ENCODE data around the gene ZNF780A. TPM values are rescaled to one million over a fixed set of nuclear protein-coding genes. Genes with fewer than 3 reads are reported as not detected.

ZNF780A gene
- total and polyA plus RNA-seq, 11 donors, result 3.9 to 17.5 (median 11.0) TPM

DNA sequence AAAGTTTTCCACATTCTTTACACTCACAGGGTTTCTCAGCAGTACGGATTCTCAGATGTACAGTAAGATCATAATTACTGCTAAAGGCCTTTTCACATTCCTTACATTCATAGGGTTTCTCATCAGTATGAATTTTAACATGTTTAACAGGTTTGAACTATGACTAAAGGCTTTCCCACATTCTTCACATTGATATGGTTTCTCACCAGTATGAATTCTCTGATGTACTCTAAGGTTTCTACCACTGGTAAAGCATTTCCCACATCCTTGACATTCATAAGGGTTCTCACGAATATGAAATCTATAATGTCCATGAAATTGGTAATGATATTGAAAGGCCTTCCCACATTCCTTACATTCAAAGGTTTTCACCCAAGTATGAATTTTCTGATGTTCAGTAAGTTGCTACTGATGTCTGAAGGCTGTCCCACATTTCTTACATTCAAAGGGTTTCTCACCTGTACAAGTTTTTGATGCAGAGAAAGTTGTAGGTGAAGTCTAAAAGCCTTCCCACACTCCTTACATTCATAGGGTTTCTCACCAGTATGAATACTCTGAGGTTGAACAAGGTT lies 56.7 kb downstream of the ZNF780A start:
- TF ChIP-seq, protein P1, sequence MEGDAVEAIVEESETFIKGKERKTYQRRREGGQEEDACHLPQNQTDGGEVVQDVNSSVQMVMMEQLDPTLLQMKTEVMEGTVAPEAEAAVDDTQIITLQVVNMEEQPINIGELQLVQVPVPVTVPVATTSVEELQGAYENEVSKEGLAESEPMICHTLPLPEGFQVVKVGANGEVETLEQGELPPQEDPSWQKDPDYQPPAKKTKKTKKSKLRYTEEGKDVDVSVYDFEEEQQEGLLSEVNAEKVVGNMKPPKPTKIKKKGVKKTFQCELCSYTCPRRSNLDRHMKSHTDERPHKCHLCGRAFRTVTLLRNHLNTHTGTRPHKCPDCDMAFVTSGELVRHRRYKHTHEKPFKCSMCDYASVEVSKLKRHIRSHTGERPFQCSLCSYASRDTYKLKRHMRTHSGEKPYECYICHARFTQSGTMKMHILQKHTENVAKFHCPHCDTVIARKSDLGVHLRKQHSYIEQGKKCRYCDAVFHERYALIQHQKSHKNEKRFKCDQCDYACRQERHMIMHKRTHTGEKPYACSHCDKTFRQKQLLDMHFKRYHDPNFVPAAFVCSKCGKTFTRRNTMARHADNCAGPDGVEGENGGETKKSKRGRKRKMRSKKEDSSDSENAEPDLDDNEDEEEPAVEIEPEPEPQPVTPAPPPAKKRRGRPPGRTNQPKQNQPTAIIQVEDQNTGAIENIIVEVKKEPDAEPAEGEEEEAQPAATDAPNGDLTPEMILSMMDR (IDR thresholded peaks at IDR 0.05), result no peak
- no peak for TF ChIP-seq POLR2A (IDR thresholded peaks at IDR 0.05)
- Histone ChIP-seq H3K27me3 (no peaks in the 10 kb centered on the region), H3K27ac (no peak overlapping the region), H3K36me3 (peaks cover 0 to 29% (median 4%) of the 10 kb centered on the region in 9 donors), H3K4me1 (no peaks in the 10 kb centered on the region), H3K9me3 (peaks cover 5 to 93% (median 84%) of the 10 kb centered on the region in 12 donors), H3K4me3 (no peak overlapping the region)
- no peak for ATAC-seq
- 97 to 99% (median 97%) methylated on average over 2 of the region's 2 CpGs for WGBS, 4 donors
- intact Hi-C loops (cut with DNase I), result no loop called here
- no peak for DNase-seq

DNA sequence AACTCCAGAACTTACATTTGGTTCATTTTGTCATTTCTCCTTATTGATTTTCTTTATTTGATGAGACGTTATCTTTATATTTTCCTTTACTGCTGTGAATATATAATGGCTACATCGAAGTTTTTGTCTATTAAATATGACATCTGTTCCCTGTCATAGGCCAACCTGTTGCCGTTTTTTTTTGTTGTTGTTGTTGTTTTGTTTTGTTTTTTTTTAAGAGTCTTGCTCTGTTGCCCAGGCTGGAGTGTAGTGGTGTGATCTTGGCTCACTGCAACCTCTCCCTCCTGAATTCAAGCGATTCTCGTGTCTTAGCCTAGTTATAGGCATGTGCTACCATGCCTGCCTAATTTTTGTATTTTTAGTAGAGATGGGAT lies 64.2 kb downstream of the ZNF780A start:
- Histone ChIP-seq H3K27ac (no peak overlapping the region), H3K27me3 (no peaks in the 10 kb centered on the region), H3K4me1 (no peaks in the 10 kb centered on the region), H3K9me3 (peaks cover 0 to 100% (median 81%) of the 10 kb centered on the region in 12 donors), H3K36me3 (no peaks in the 10 kb centered on the region), H3K4me3 (no peak overlapping the region)
- DNase-seq (no peak), ATAC-seq (no peak)
- WGBS, 4 donors, result 85 to 98% (median 92%) methylated on average over 5 of the region's 5 CpGs
- no peak for TF ChIP-seq POLR2A (IDR thresholded peaks at IDR 0.05)
- TF ChIP-seq, protein P1 (IDR thresholded peaks at IDR 0.05), result no peak
- intact Hi-C loops (cut with DNase I), result no loop called here

DNA sequence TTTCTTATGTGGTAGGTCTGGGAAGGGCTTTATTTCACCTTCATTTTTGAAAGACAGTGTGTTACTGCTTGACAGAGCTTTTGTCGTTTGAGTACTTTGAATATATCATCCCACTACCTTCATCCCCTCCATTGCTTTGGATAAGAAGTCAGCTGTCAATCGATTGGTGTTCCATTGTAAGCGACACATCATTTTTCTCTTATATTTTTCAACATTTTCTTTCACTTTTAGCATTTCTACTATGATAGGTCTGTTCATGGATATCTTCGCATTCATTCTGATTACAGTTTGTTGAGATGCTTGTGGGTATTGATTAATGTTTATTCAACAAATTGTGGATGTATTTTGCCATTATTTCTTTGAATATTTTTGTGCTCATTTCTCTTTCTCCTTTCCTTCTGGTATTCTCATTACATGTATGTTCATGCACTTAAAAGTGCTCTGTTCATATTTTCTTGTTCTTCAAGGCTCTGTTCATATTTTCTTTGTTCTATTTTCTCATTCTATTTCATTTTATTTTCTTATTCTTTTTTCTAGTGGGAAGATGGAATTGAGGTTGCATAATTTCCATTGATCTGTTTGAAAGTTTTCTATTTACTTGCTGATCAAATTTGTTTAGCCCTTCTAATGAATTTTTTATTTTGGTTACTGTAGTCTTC lies 64.7 kb downstream of the ZNF780A start:
- Histone ChIP-seq H3K4me1 (no peaks in the 10 kb centered on the region), H3K27ac (no peak overlapping the region), H3K27me3 (no peaks in the 10 kb centered on the region), H3K9me3 (peaks cover 0 to 100% (median 77%) of the 10 kb centered on the region in 12 donors), H3K4me3 (no peak overlapping the region), H3K36me3 (no peaks in the 10 kb centered on the region)
- intact Hi-C loops (cut with DNase I), result no loop called here
- DNase-seq, result no peak
- WGBS, 4 donors, result 82 to 97% (median 95%) methylated on average over 4 of the region's 4 CpGs
- ATAC-seq, result no peak
- TF ChIP-seq POLR2A (IDR thresholded peaks at IDR 0.05), result no peak
- TF ChIP-seq, protein P1 (IDR thresholded peaks at IDR 0.05), result no peak

DNA sequence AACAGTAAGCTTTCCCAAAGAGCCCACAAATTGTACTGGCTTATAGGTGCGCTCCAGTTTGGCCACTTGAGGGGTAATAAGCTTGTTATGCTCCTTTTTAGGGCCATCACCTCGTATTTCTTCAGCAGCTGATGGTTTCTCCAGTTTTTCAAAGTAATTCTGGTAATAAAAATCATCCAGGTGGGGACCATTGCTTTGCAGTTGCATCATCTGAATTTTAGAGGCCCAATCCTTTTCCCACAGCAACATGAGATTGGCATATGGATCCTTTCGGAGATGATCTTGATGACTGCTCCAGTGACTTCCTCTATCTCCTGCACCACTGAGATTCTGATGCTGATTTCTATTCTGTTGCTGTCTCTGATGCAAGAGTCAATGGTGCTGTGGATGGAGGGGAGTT lies 66.8 kb downstream of the ZNF780A start:
- DNase-seq (no peak), ATAC-seq (no peak)
- Histone ChIP-seq H3K4me1 (no peaks in the 10 kb centered on the region), H3K27me3 (no peaks in the 10 kb centered on the region), H3K9me3 (peaks cover 0 to 100% (median 71%) of the 10 kb centered on the region in 12 donors), H3K27ac (no peak overlapping the region), H3K36me3 (no peaks in the 10 kb centered on the region), H3K4me3 (no peak overlapping the region)
- TF ChIP-seq, protein P1 (IDR thresholded peaks at IDR 0.05), result no peak
- TF ChIP-seq POLR2A (IDR thresholded peaks at IDR 0.05), result no peak
- intact Hi-C loops (cut with DNase I), result no loop called here
- WGBS, 4 donors, result 85 to 89% (median 87%) methylated on average over 3 of the region's 3 CpGs

Other genes starting within 250 kb of the ZNF780A start
- gene FBL, start 244.6 kb downstream of the ZNF780A start, total RNA-seq, result 10 to 100 TPM; 44.3 to 94.3 (median 70.5) TPM
- 100 to 1,000 TPM in 1 of 2 donors, 10 to 100 TPM in 1; 72.5 to 169 TPM for gene FBL, start 244.6 kb downstream of the ZNF780A start, polyA plus RNA-seq
- gene FCGBP, start 156.3 kb downstream of the ZNF780A start, total RNA-seq, result 10 to 100 TPM in 3 of 9 donors, 1 to 10 TPM in 5, under 1 TPM in 1; 0.85 to 44.4 (median 6.3) TPM
- gene FCGBP, start 156.3 kb downstream of the ZNF780A start, polyA plus RNA-seq, result 1 to 10 TPM in 1 of 2 donors, under 1 TPM in 1; 0.76 to 1.2 TPM
- 100 to 1,000 TPM in 1 of 9 donors, 10 to 100 TPM in 8; 58.5 to 112 (median 78.6) TPM for gene PSMC4, start 119.8 kb downstream of the ZNF780A start, total RNA-seq
- 100 to 1,000 TPM in 1 of 2 donors, 10 to 100 TPM in 1; 65.9 to 120 TPM for gene PSMC4, start 119.8 kb downstream of the ZNF780A start, polyA plus RNA-seq
- 10 to 100 TPM in 3 of 9 donors, 1 to 10 TPM in 6; 4.2 to 14.4 (median 9.2) TPM for gene ZNF546, start 93.9 kb downstream of the ZNF780A start, total RNA-seq
- gene ZNF546, start 93.9 kb downstream of the ZNF780A start, polyA plus RNA-seq, result 1 to 10 TPM; 1.4 to 4.5 TPM
- 10 to 100 TPM in 7 of 9 donors, 1 to 10 TPM in 2; 6.4 to 35.2 (median 19.7) TPM for gene ZNF780B, start 34.7 kb downstream of the ZNF780A start, total RNA-seq
- gene ZNF780B, start 34.7 kb downstream of the ZNF780A start, polyA plus RNA-seq, result 10 to 100 TPM in 1 of 2 donors, 1 to 10 TPM in 1; 4.7 to 11.0 TPM
- gene MAP3K10, start 100.5 kb upstream of the ZNF780A start, total RNA-seq, result 10 to 100 TPM; 13.7 to 30.7 (median 15.6) TPM
- 10 to 100 TPM; 16.4 to 32.8 TPM for gene MAP3K10, start 100.5 kb upstream of the ZNF780A start, polyA plus RNA-seq
- gene TTC9B, start 127.4 kb upstream of the ZNF780A start, total RNA-seq, result not detected
- gene TTC9B, start 127.4 kb upstream of the ZNF780A start, polyA plus RNA-seq, result not detected
- gene CCNP, start 135.7 kb upstream of the ZNF780A start, total RNA-seq, result under 1 TPM in 2 of 9 donors, not detected in 7; 0.21 to 0.75 TPM
- gene CCNP, start 135.7 kb upstream of the ZNF780A start, polyA plus RNA-seq, result not detected
- 100 to 1,000 TPM in 7 of 9 donors, 10 to 100 TPM in 2; 81.8 to 132 (median 113) TPM for gene AKT2, start 194.4 kb upstream of the ZNF780A start, total RNA-seq
- gene AKT2, start 194.4 kb upstream of the ZNF780A start, polyA plus RNA-seq, result 10 to 100 TPM; 71.0 to 91.0 TPM